ENCODE measurements around the gene LDB3. TPM values are rescaled to one million over a fixed set of nuclear protein-coding genes. Genes with fewer than 3 reads are reported as not detected.
A peak's percentile ranks its signal among the peaks of the same experiment; 100 is the strongest.

The LDB3 gene
- total and polyA plus RNA-seq, 2 of the 4 experiments (the other 2 are of a cell fraction), result 0.36 to 2.6 TPM

DNA sequence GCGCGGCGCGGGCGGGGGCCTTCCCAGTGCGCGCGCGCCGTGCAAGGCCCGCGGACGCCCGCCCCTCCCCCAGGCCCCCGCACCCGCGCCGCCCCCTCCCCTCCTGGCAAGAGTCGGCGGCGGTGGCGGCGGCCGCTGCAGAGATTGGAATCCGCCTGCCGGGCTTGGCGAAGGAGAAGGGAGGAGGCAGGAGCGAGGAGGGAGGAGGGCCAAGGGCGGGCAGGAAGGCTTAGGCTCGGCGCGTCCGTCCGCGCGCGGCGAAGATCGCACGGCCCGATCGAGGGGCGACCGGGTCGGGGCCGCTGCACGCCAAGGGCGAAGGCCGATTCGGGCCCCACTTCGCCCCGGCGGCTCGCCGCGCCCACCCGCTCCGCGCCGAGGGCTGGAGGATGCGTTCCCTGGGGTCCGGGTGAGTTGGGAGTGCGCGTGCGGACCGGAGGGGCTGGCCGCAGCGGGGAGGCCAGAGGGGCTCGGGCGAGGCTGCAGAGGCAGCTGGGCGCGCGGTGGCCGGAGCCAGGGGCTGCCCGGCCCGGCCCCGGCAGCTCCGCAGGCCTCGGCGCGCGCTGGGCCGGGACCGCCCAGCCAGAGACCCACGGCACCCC is 88.3 kb downstream of the LDB3 start, which contains the start of gene BMPR1A:
Gene BMPR1A, plus strand, starts transcription at position 109 of the 602 bp plus-strand sequence. CDS start 119,400 bp downstream, outside the sequence.
- H2BK15ac ChIP-seq (ENCODE audit: low read depth, low read length), result peak within 1 kb of the TSS; percentile 57; the same call in 1 of the 3 replicates
- H3K4me1 ChIP-seq (ENCODE audit: control insufficient read depth, insufficient read depth, low read length), result peaks cover 2% of the 10 kb centered on the region; the same call in 1 of the 2 replicates
- ATAC-seq (ENCODE audit: low read depth), result peak; percentile 18
- H2BK5ac ChIP-seq (ENCODE audit: low read depth, low read length, poor library complexity, severe bottlenecking), result peak within 1 kb of the TSS; percentile 96
- H4K91ac ChIP-seq (ENCODE audit: insufficient read depth, low read depth, low read length), result peak within 1 kb of the TSS; percentile 88
- POLR2A ChIA-PET (ENCODE audit: unreplicated experiment), result interaction anchor here (0.5 kb wide), 1 partner anchor 131 kb away, joined by 4 read pairs; no protein-coding TSS in a partner anchor
- H3K79me1 ChIP-seq (ENCODE audit: low read depth in 1 of 2, low read length in 2 of 2), result peaks cover 11 to 52% of the 10 kb centered on the region in 2 experiments
- H3K27ac ChIP-seq (ENCODE audit: insufficient read depth, low read length), result peak within 1 kb of the TSS; percentile 98
- peaks cover 6% of the 10 kb centered on the region; the same call in 1 of the 2 replicates for H3K9me1 ChIP-seq (ENCODE audit: insufficient read depth, low read length)
- peak within 1 kb of the TSS; percentile 96 for H2BK120ac ChIP-seq (ENCODE audit: low read depth, low read length)
- peak within 1 kb of the TSS; percentile 99 for H3K4ac ChIP-seq (ENCODE audit: low read depth, low read length)
- H3K4me2 ChIP-seq (ENCODE audit: low read depth, low read length), result peak within 1 kb of the TSS; percentile 96
- in situ Hi-C loops (cut with MboI; ENCODE audit: low sequenced_read_pairs), result no loop called here
- H3K23ac ChIP-seq (ENCODE audit: low read depth, low read length), result peak within 1 kb of the TSS; percentile 97
- H3K9me3 ChIP-seq (ENCODE audit: control insufficient read depth, insufficient read depth, low read length), result no peaks in the 10 kb centered on the region
- peak; percentile 86 for DNase-seq
- H3K18ac ChIP-seq (ENCODE audit: low read depth, low read length), result peak within 1 kb of the TSS; percentile 88
- WGBS, 2 experiments (ENCODE audit: extremely low coverage in 2 of 2, insufficient read length in 1 of 2), result 0% methylated on average over 34 of the region's 85 CpGs; no CpG with 5 or more reads in 1 of the 2 experiments
- peak within 1 kb of the TSS; percentile 99 for H2AK9ac ChIP-seq (replicated peaks; ENCODE audit: low read depth, low read length, poor library complexity)
- H4K5ac ChIP-seq (ENCODE audit: low read depth, low read length), result peak within 1 kb of the TSS; percentile 63
- H3K4me3 ChIP-seq (ENCODE audit: insufficient read depth, low read depth, low read length), result peak within 1 kb of the TSS; percentile 99
- H2AFZ ChIP-seq (replicated peaks; ENCODE audit: low read length, poor library complexity), result peak within 1 kb of the TSS; percentile 96
- peaks cover 27% of the 10 kb centered on the region; the same call in 1 of the 2 replicates for H4K20me1 ChIP-seq (ENCODE audit: insufficient read depth, low read length)
- no peaks in the 10 kb centered on the region for H3K36me3 ChIP-seq (ENCODE audit: control insufficient read depth, insufficient read depth, low read length)
- H4K8ac ChIP-seq (ENCODE audit: low read depth in 2 of 2, low read length in 2 of 2), result peak within 1 kb of the TSS; percentile 62 to 92
- BruUV-seq (replicated peaks), result no TSS peak
- H2BK20ac ChIP-seq (ENCODE audit: low read depth, low read length), result peak within 1 kb of the TSS; percentile 82
- H3K56ac ChIP-seq (ENCODE audit: extremely low read depth, insufficient read depth, low read length), result peak within 1 kb of the TSS; percentile 98
- peak within 1 kb of the TSS; percentile 79 for H2AK5ac ChIP-seq (ENCODE audit: low read depth, low read length)
- CTCF ChIA-PET, result no interaction called here
- peak within 1 kb of the TSS; percentile 96 for H3K9ac ChIP-seq (ENCODE audit: low read depth, low read length)
- no peaks in the 10 kb centered on the region for H3K27me3 ChIP-seq (ENCODE audit: control insufficient read depth, insufficient read depth, low read length)
- peak within 1 kb of the TSS; percentile 99 for H3K14ac ChIP-seq (replicated peaks; ENCODE audit: low read depth, low read length)
- dilution Hi-C loops (cut with HindIII; ENCODE audit: low sequenced_read_pairs, unreplicated experiment), result no loop called here
- intact Hi-C loops (cut with micrococcal nuclease), result loop anchor here (1.0 to 5.0 kb wide), 4 partner anchors 45 to 143 kb away; no protein-coding TSS in a partner anchor
- no peak for TF ChIP-seq NFE2L2 (IDR thresholded peaks at IDR 0.05; ENCODE audit: low read depth, low read length)
- TF ChIP-seq, protein P1, sequence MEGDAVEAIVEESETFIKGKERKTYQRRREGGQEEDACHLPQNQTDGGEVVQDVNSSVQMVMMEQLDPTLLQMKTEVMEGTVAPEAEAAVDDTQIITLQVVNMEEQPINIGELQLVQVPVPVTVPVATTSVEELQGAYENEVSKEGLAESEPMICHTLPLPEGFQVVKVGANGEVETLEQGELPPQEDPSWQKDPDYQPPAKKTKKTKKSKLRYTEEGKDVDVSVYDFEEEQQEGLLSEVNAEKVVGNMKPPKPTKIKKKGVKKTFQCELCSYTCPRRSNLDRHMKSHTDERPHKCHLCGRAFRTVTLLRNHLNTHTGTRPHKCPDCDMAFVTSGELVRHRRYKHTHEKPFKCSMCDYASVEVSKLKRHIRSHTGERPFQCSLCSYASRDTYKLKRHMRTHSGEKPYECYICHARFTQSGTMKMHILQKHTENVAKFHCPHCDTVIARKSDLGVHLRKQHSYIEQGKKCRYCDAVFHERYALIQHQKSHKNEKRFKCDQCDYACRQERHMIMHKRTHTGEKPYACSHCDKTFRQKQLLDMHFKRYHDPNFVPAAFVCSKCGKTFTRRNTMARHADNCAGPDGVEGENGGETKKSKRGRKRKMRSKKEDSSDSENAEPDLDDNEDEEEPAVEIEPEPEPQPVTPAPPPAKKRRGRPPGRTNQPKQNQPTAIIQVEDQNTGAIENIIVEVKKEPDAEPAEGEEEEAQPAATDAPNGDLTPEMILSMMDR (conservative IDR thresholded peaks at IDR 0.05; ENCODE audit: low read depth, low read length), result no peak
- no peak for TF ChIP-seq FOS (IDR thresholded peaks at IDR 0.05; ENCODE audit: low read depth, low read length)
- TF ChIP-seq RFX5 (IDR thresholded peaks at IDR 0.05; ENCODE audit: low read depth, low read length), result no peak
- TF ChIP-seq SMC3 (IDR thresholded peaks at IDR 0.05; ENCODE audit: low read depth, low read length), result no peak
- no peak for TF ChIP-seq MAZ (IDR thresholded peaks at IDR 0.05; ENCODE audit: borderline replicate concordance, low read depth, low read length)
- TF ChIP-seq RAD21 (IDR thresholded peaks at IDR 0.05; ENCODE audit: low read length), result no peak
- TF ChIP-seq RCOR1 (IDR thresholded peaks at IDR 0.05; ENCODE audit: insufficient replicate concordance, low read length), result no peak
- TF ChIP-seq MAFK (IDR thresholded peaks at IDR 0.05; ENCODE audit: low read depth, low read length), result no peak
- TF ChIP-seq, protein P2, sequence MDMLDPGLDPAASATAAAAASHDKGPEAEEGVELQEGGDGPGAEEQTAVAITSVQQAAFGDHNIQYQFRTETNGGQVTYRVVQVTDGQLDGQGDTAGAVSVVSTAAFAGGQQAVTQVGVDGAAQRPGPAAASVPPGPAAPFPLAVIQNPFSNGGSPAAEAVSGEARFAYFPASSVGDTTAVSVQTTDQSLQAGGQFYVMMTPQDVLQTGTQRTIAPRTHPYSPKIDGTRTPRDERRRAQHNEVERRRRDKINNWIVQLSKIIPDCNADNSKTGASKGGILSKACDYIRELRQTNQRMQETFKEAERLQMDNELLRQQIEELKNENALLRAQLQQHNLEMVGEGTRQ (IDR thresholded peaks at IDR 0.05; ENCODE audit: low read depth, low read length), result no peak
- TF ChIP-seq, protein P3, sequence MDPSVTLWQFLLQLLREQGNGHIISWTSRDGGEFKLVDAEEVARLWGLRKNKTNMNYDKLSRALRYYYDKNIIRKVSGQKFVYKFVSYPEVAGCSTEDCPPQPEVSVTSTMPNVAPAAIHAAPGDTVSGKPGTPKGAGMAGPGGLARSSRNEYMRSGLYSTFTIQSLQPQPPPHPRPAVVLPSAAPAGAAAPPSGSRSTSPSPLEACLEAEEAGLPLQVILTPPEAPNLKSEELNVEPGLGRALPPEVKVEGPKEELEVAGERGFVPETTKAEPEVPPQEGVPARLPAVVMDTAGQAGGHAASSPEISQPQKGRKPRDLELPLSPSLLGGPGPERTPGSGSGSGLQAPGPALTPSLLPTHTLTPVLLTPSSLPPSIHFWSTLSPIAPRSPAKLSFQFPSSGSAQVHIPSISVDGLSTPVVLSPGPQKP (IDR thresholded peaks at IDR 0.05; ENCODE audit: borderline replicate concordance, low read depth, low read length), result no peak
- no peak for TF ChIP-seq BHLHE40 (IDR thresholded peaks at IDR 0.05; ENCODE audit: low read depth, low read length)
- TF ChIP-seq CEBPB (IDR thresholded peaks at IDR 0.05; ENCODE audit: low read depth, low read length), result no peak
- TF ChIP-seq POLR2A (IDR thresholded peaks at IDR 0.05; ENCODE audit: low read depth, low read length), result no peak
- no peak for TF ChIP-seq MXI1 (IDR thresholded peaks at IDR 0.05; ENCODE audit: borderline replicate concordance, low read depth, low read length)

Data from IMR-90 (cell line).